Lung (tissue), 16 donors: Measurements from ENCODE around the gene SGPL1. TPM values are rescaled to one million over a fixed set of nuclear protein-coding genes. Genes with fewer than 3 reads are reported as not detected.
"Not testable (repeated sequence)": the region's sequence is repeated elsewhere in the genome, so short reads cannot be mapped to it uniquely, and the experiment has no call there.

Experiments used
- ATAC-seq: fragments of 200-7000 bp; cut with Tn5 transposase; one replicate; pipeline ENCODE4 v1.9.1; 2020; ENCODE audit warnings: moderate number of reproducible peaks; ENCODE audit not compliant: insufficient read depth, low FRiP score
- DNase-seq, 3 donors: peaks; one replicate each; pipeline ENCODE4 v3.0.0-alpha.2; 2013 to 2017
- H3K27ac ChIP-seq, 2 donors: one replicate each; pipeline ENCODE4 v1.5.1; 2013; ENCODE audit warnings: mild to moderate bottlenecking in 2 of 2, moderate library complexity in 2 of 2, control low read depth in 1 of 2, inconsistent platforms in 1 of 2, low read depth in 1 of 2, low read length in 1 of 2
- H3K27me3 ChIP-seq, 3 donors: one replicate each; pipeline ENCODE4 v1.5.1; 2013; ENCODE audit warnings: low read length in 2 of 3; ENCODE audit not compliant: control insufficient read depth in 3 of 3, insufficient read depth in 3 of 3
- H3K36me3 ChIP-seq, 4 donors: one replicate each; pipeline ENCODE4 v1.5.1; 2013; ENCODE audit warnings: low read length in 4 of 4, mild to moderate bottlenecking in 1 of 4, moderate library complexity in 1 of 4; ENCODE audit not compliant: control insufficient read depth in 4 of 4, insufficient read depth in 4 of 4
- H3K4me1 ChIP-seq, 5 donors: one replicate each; pipeline ENCODE4 v1.5.1; 2013; ENCODE audit warnings: low read length in 5 of 5, mild to moderate bottlenecking in 2 of 5, moderate library complexity in 1 of 5; ENCODE audit not compliant: control insufficient read depth in 5 of 5, insufficient read depth in 5 of 5
- H3K4me3 ChIP-seq: one replicate; pipeline ENCODE4 v1.5.1; 2013; ENCODE audit warnings: mild to moderate bottlenecking, control low read depth, moderate library complexity
- H3K9ac ChIP-seq, 2 donors: one replicate each; pipeline ENCODE4 v1.5.1; 2013; ENCODE audit warnings: low read length in 2 of 2, control low read depth in 1 of 2; ENCODE audit not compliant: insufficient read depth in 1 of 2
- H3K9me3 ChIP-seq, 4 donors: one replicate each; pipeline ENCODE4 v1.5.1; 2013; ENCODE audit warnings: low read length in 3 of 4, mild to moderate bottlenecking in 1 of 4, moderate library complexity in 1 of 4; ENCODE audit not compliant: control insufficient read depth in 4 of 4, insufficient read depth in 3 of 4
- CTCF ChIP-seq: IDR thresholded peaks from 2 replicates; pipeline ENCODE4 v1.5.1; 2012; ENCODE audit warnings: mild to moderate bottlenecking; ENCODE audit errors: control extremely low read depth, extremely low read depth
- WGBS, 2 donors: extraction: QIAGEN DNeasy Blood & Tissue Kit; methylation state at CpG; one replicate each; pipeline ENCODE4 v1.1.7; 2013; 5-methylcytosine and 5-hydroxymethylcytosine counted together
- long read RNA-seq, 5 donors: transcript quantifications; one replicate each; lab custom pipeline, GENCODE V29; 2026
- polyA plus RNA-seq, 2 donors: library from polyadenylated mRNA; stranded (reverse); fragments of 200-250 nt; gene quantifications; one replicate each; pipeline ENCODE4 v1.2.1, GENCODE V29; 2013
- total RNA-seq, 2 donors: library from RNA; depleted of rRNA in 1 of 2; stranded (reverse); fragments of >200 nt in 1 of 2; gene quantifications; one replicate each; pipeline ENCODE4 v1.2.1, GENCODE V29; 2014 to 2021
- donor health status: control.
- donor health status: control.
- donor health status: Bipolar disorder and iron deficiency.
- donor health status: healthy.
- donor health status: DM: yes; HTN: yes; CAD: no.

The SGPL1 gene
- total RNA-seq (10 to 100 TPM; 45.7 to 57.4 TPM), polyA plus RNA-seq (10 to 100 TPM in 1 of 2 donors, 1 to 10 TPM in 1; 8.3 to 15.9 TPM)
- long read RNA-seq, donor 1, full-length matches to known transcripts, result 5 of 236 reads
- long read RNA-seq, donor 1, partial matches to known transcripts, result 120 of 236 reads
- long read RNA-seq, donor 1, other reads (novel, unspliced or antisense), result 111 of 236 reads
- long read RNA-seq, donor 2, full-length matches to known transcripts, result 1 of 154 reads
- long read RNA-seq, donor 2, partial matches to known transcripts, result 100 of 154 reads
- long read RNA-seq, donor 2, other reads (novel, unspliced or antisense), result 53 of 154 reads
- long read RNA-seq, donor 3, partial matches to known transcripts, result 93 of 99 reads
- long read RNA-seq, donor 3, other reads (novel, unspliced or antisense), result 6 of 99 reads
- long read RNA-seq, donor 4, result 0 reads
- long read RNA-seq, donor 5, full-length matches to known transcripts, result 5 of 202 reads
- long read RNA-seq, donor 5, partial matches to known transcripts, result 63 of 202 reads
- long read RNA-seq, donor 5, other reads (novel, unspliced or antisense), result 134 of 202 reads

- H3K4me1 ChIP-seq, result peaks cover 0 to 10% (median 0%) of the 10 kb centered on the region in 5 donors
- peak; percentile 97 for ATAC-seq
- peak; percentile 98 for TF ChIP-seq CTCF
- H3K9ac ChIP-seq, result peak within 1 kb of the TSS; percentile 33 to 76
- H3K36me3 ChIP-seq, result peaks cover 0 to 4% (median 0%) of the 10 kb centered on the region in 4 donors
- peak; percentile 87 to 91 (median 88) for DNase-seq
- H3K27ac ChIP-seq, result peak within 1 kb of the TSS; percentile 89 to 95
- no peaks in the 10 kb centered on the region for H3K9me3 ChIP-seq
- WGBS, 2 donors, result 2 to 3% methylated on average over 46 to 58 of the region's 58 CpGs
- no peaks in the 10 kb centered on the region for H3K27me3 ChIP-seq
- H3K4me3 ChIP-seq, result peak within 1 kb of the TSS; percentile 87
Observed at GRCh38 chr10:70815504-70816219, at the start of gene SGPL1. Gene SGPL1 (plus strand): TSS chr10:70815948. CDS start chr10:70816854, 906 bp downstream.

GRCh38 chr10:70768026-70768685 is 47.6 kb upstream of the SGPL1 start:
- H3K27ac ChIP-seq, result not testable (repeated sequence)

GRCh38 chr10:70769121-70769520 is 46.6 kb upstream of the SGPL1 start:
- H3K36me3 ChIP-seq, result no peaks in the 10 kb centered on the region
- DNase-seq, result no peak

More at GRCh38 chr10:70768026-70768685, 47.6 kb upstream of the SGPL1 start:
- 73 to 80% methylated on average over 6 of the region's 6 CpGs for WGBS, 2 donors
- not testable (repeated sequence) for H3K9me3 ChIP-seq, H3K27me3 ChIP-seq, H3K9ac ChIP-seq, H3K4me3 ChIP-seq, ATAC-seq, H3K4me1 ChIP-seq, DNase-seq, H3K36me3 ChIP-seq

More at GRCh38 chr10:70769121-70769520, 46.6 kb upstream of the SGPL1 start:
- TF ChIP-seq CTCF, result no peak
- Histone ChIP-seq H3K27me3 (no peaks in the 10 kb centered on the region), H3K4me3 (no peak overlapping the region), H3K9ac (no peak overlapping the region), H3K4me1 (no peaks in the 10 kb centered on the region), H3K9me3 (peaks cover 0 to 2% (median 0%) of the 10 kb centered on the region in 4 donors), H3K27ac (no peak overlapping the region)
- WGBS, 2 donors, result 89 to 96% methylated on average over 4 of the region's 4 CpGs
- no peak for ATAC-seq
